GM21619 (cell line): ENCODE measurements around the gene ZCCHC8.
"Not testable (repeated sequence)": the region's sequence is repeated elsewhere in the genome, so short reads cannot be mapped to it uniquely, and the experiment has no call there.

ENCODE experiments used
- ATAC-seq: cut with Tn5 transposase; IDR thresholded peaks from one replicate; pipeline ENCODE4 v1.9.1; 2021; ENCODE audit not compliant: unreplicated experiment

Gene ZCCHC8

DNA sequence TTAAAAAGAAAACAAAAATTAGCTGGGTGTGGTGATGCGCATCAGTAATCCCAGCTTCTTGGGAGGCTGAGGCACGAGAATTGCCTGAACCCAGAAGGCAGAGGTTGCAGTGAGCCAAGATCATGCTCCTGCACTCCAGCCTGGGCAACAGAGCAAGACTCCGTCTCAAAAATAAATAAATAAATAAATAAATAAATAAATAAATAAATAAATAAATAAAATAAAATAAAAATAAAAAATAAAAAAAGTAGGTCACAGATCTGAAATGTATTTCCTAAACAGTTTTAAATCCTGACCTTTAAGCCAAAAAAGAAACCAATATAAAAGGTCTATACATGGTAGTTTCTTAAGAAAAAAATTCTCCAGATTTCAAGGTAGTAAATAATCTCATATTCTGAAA is 12.3 kb upstream of the ZCCHC8 start:
- not testable (repeated sequence) for ATAC-seq

DNA sequence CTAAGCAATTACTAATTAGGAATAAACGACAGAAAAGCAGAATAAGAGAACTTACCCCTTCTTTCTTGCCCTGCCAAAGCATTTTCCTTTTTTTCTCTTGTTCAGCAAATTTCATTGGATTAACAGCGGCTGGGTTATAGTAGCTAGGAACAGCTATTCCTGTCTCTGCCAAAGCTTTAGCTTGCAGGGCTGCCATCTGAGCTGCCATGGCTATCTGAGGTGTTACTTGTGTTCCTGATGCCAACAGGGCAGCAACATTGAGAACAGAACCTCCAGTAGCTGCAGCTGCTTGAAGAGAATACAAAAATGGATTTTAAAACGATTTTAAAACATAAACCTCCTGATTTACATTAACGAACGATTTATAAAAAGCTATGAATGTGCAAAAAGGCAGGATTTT is 7.4 kb upstream of the ZCCHC8 start:
- no peak for ATAC-seq

DNA sequence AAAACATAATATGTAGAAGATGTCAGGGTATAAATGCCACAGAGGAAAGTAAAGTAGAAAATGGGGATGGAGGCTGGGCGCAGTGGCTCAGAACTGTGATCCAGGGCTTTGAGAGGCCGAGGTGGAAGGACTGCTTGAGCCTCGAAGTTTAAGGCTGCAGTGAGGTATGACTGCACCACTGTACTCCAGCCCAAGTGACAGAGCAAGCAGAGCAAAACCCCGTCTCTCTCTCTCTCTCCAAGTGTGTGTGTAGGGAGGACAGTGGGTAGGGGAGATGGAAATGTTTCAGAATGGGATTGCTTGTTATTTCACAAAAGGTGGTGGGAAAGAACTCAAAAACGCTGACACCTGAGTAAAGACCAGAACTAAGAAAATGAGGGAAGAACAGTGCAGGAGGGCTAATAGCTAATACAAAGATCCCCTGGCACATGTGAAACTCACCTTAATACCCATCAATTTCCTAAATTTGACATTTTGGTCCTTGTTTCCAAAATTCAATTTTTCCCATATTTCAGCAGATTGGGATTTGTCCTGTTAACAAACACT is 5.7 kb upstream of the ZCCHC8 start:
- no peak for ATAC-seq

GRCh38 chr12:122505419-122506051 is 4.8 kb upstream of the ZCCHC8 start:
- no peak for ATAC-seq

DNA sequence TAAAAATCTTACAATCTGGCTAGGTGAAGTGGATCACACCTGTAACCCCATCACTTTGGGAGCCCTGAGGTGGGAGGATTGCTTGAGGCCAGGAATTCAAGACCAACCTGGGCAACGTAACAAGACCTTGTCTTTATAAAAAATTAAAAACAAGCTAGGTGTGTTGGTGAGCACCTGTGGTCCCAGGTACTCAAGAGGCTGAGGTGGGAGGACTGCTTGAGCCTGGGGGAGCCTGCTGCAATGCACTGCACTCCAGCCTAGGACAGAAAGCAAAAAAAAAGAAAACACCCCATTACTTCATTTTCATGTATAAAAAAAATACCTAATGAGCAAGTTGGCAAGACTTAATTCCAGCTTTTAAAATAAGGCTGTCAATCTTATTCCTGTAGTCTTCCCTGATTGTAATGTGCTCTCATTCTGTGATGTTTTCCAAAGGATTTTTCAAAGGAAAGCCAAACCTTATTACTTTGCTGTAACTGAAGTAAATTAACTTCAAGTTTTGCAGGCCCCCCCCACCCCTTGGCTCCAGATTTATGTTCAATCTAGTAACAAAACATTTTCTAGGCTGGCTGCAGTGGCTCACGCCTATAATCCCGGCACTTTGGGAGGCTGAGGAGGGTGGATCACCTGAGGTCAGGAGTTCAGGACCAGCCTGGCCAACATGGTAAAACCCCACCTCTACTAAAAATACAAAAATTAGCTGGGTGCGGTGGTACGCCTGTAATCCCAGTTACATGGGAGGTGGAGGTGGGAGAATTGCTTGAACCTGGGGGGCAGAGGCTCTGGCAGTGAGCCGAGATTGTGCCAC is 3.3 kb upstream of the ZCCHC8 start:
- no peak for ATAC-seq

DNA sequence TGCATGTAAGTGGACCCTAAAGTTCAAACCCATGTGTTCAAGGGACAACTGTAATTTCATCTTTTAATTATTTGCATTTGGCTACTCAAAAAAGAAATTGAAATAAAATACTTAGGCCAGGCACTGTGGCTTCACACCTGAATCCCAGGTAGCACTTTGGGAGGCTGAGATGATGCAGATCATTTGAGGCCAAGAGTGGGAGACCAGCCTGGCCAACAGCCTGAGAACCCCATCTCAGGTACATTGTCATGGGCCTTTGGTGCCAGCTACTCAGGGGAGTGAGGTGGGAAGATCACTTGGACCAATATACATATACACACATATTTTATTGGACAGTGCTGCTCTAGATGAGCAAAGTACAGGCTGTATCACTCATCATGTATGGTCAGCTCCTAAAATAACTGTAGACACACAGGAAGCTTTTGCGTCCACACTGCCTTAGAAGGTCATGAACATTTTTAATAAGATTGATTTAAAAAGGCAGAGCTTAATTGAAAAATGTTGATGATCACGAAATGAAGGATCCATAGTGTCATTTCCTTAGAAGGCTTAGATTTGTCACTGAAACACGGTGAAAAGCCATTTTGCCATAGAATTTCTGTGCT is 2.5 kb upstream of the ZCCHC8 start:
- no peak for ATAC-seq

GRCh38 chr12:122501489-122501989 is 807 bp upstream of the ZCCHC8 start:
- no peak for ATAC-seq

GRCh38 chr12:122499991-122500684 is 594 bp downstream of the ZCCHC8 start:
- ATAC-seq = peak; percentile 19

- ATAC-seq = no peak
Measured at GRCh38 chr12:122495258-122495657, 5.5 kb downstream of the ZCCHC8 start.

GRCh38 chr12:122493222-122493621 is 7.5 kb downstream of the ZCCHC8 start:
- ATAC-seq = not testable (repeated sequence)

- ATAC-seq = no peak
Measured at GRCh38 chr12:122491991-122492390, 8.7 kb downstream of the ZCCHC8 start.

- no peak for ATAC-seq
Measured at GRCh38 chr12:122489038-122489437, 11.7 kb downstream of the ZCCHC8 start.

DNA sequence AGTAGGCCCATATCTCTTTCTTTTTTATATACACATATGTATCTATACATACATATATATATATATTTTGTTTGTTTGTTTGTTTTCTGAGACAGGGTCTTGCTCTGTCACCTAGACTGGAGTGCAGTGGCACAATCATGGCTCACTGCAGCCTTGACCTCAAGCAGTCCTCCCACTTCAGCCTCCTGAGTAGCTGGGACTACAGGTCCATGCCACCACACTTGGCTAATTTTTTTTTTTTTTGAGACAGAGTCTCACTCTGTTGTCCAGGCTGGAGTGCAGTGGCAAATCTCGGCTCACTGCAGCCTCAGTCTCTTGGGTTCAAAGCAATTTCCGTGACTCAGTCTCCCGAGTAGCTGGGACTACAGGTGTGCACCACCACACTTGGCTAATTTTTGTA is 12.9 kb downstream of the ZCCHC8 start:
- ATAC-seq = not testable (repeated sequence)

- no peak for ATAC-seq
Measured at GRCh38 chr12:122486805-122487426, 13.8 kb downstream of the ZCCHC8 start.

DNA sequence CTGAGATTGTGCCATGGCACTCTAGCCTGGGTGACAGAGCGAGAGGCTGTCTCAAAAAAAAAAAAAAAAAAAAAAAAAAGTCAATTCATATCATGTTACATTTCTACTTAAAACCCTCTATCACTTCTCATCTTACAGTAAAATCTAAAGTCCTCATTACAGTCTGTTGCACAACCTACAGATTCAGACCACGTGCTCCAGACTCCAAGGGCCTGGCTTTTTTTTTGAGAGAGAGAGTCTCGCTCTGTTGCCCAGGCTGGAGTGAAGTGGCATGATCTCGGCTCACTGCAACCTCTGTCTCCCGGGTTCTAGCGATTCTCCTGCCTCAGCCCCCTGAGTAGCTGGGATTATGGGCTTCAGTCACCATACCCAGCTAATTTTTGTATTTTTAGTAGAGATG is 14.4 kb downstream of the ZCCHC8 start:
- not testable (repeated sequence) for ATAC-seq

GRCh38 chr12:122484385-122484784 is 16.3 kb downstream of the ZCCHC8 start:
- not testable (repeated sequence) for ATAC-seq

DNA sequence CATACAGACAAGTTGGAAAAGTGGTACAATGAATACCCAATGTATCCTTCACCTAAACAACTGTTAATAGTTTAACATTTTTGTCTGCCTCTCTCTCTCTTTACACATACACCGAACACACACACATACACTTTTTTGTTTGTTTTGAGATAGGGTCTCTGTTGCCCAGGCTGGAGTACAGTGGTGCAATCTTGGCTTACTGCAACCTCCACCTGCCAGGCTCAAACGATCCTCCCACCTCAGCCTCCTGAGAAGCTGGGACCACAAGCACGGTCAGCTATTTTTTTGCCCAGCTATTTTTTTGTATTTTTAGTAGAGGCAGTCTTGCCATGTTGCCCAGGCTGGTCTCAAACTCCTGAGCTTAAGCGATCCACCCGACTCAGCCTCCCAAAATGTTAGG is 16.8 kb downstream of the ZCCHC8 start:
- ATAC-seq = no peak

DNA sequence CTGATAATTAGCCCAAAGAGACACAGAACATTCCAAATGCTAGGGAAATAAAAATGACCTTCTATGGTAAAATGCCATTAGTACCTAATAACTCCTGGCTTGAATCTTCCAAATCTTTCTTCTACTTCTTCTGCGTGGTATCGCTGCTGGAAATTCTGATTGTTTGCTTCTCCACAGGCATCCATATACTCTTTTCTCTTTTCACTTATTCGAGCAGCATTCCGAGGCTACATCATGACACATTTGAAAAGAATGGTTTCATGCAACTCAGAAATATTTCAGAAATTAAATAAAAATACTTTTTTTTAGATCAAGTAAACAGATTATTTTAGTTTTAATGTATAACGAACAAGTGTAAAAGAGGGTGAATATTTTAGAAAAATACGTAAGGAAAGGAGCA is 18.9 kb downstream of the ZCCHC8 start:
- no peak for ATAC-seq

DNA sequence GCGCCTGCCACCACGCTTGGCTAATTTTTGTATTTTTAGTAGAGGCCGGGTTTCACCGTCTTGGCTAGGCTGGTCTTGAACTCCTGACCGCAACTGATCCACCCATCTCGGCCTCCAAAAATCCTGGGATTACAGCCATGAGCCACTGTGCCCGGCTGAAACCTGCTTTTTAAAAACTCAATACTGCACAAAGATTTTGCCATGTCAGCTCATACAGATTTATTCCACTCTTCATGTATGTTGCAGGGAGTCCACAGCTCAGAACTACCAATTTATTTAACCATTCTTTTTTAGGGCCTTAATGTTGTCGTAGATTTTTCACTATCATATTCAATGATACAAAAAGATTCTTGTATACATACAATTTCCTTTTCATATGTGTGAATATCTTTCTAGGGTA is 20.0 kb downstream of the ZCCHC8 start:
- ATAC-seq = no peak

GRCh38 chr12:122474324-122474716 is 26.4 kb downstream of the ZCCHC8 start:
- ATAC-seq = peak; percentile 15
